ENCODE results near the gene TBC1D14.

The TBC1D14 gene

GRCh38 chr4:7003879-7004240, 94.2 kb downstream of the TBC1D14 start:
- DNase-seq: no peak

GRCh38 chr4:7004331-7004730, 94.7 kb downstream of the TBC1D14 start:
- no peak for DNase-seq

- DNase-seq: no peak
These were observed 95.9 kb downstream of the TBC1D14 start for GRCh38 chr4:7005571-7005970.

- DNase-seq: no peak
These were observed 96.8 kb downstream of the TBC1D14 start for GRCh38 chr4:7006411-7006810.

- no peak for DNase-seq
These were observed 97.7 kb downstream of the TBC1D14 start for GRCh38 chr4:7007142-7007907.

- no peak for DNase-seq
These were observed 98.3 kb downstream of the TBC1D14 start for GRCh38 chr4:7007944-7008343.

- DNase-seq: no peak
These were observed 99.9 kb downstream of the TBC1D14 start for GRCh38 chr4:7009564-7009963.

GRCh38 chr4:7013175-7013574, 103.5 kb downstream of the TBC1D14 start:
- no peak for DNase-seq

- DNase-seq: no peak
These were observed 105.2 kb downstream of the TBC1D14 start for GRCh38 chr4:7014815-7015214.

- no peak for DNase-seq
These were observed 105.9 kb downstream of the TBC1D14 start for GRCh38 chr4:7015383-7016035.

GRCh38 chr4:7016086-7016485, 106.5 kb downstream of the TBC1D14 start:
- no peak for DNase-seq

- DNase-seq: no peak
These were observed 106.9 kb downstream of the TBC1D14 start for GRCh38 chr4:7016512-7016911.

- no peak for DNase-seq
These were observed 107.9 kb downstream of the TBC1D14 start for GRCh38 chr4:7017446-7018048.

GRCh38 chr4:7018281-7018680, 108.7 kb downstream of the TBC1D14 start:
- no peak for DNase-seq

- no peak for DNase-seq
These were observed 109.7 kb downstream of the TBC1D14 start for GRCh38 chr4:7019367-7019766.

- DNase-seq: no peak
These were observed 110.7 kb downstream of the TBC1D14 start for GRCh38 chr4:7020290-7020689.

GRCh38 chr4:7020856-7021255, 111.2 kb downstream of the TBC1D14 start:
- DNase-seq: no peak

GRCh38 chr4:7021355-7021754, 111.7 kb downstream of the TBC1D14 start:
- DNase-seq: no peak

- no peak for DNase-seq
These were observed 112.5 kb downstream of the TBC1D14 start for GRCh38 chr4:7021930-7022664.

GRCh38 chr4:7023486-7023885, 113.9 kb downstream of the TBC1D14 start:
- DNase-seq: no peak

GRCh38 chr4:7023901-7024300, 114.3 kb downstream of the TBC1D14 start:
- DNase-seq: no peak

- no peak for DNase-seq
These were observed 114.8 kb downstream of the TBC1D14 start for GRCh38 chr4:7024336-7024890.

GRCh38 chr4:7025040-7025602, 115.5 kb downstream of the TBC1D14 start:
- DNase-seq: no peak
